Chondrocyte (in vitro differentiated cells): ENCODE results near the gene EHBP1. TPM values are rescaled to one million over a fixed set of nuclear protein-coding genes. Genes with fewer than 3 reads are reported as not detected.

Source experiments
- DNase-seq: peaks from one replicate; pipeline ENCODE4 v3.0.0; 2021; ENCODE audit warnings: mixed read lengths, low spot score
- H3K27ac Mint-ChIP-seq: one replicate; pipeline ENCODE4 v1.8.0; 2021; ENCODE audit warnings: mild to moderate bottlenecking, moderate library complexity, mixed read lengths; ENCODE audit not compliant: unreplicated experiment
- H3K27me3 Mint-ChIP-seq: 2 replicates; pipeline ENCODE4 v1.8.0; 2021; ENCODE audit warnings: low read depth, mixed read lengths
- H3K36me3 Mint-ChIP-seq: 2 replicates; pipeline ENCODE4 v1.8.0; 2021; ENCODE audit warnings: low read depth, mixed read lengths
- H3K4me1 Mint-ChIP-seq: 2 replicates; pipeline ENCODE4 v1.8.0; 2021; ENCODE audit warnings: low read depth, mild to moderate bottlenecking, mixed read lengths
- H3K4me3 Mint-ChIP-seq: one replicate; pipeline ENCODE4 v1.8.0; 2021; ENCODE audit warnings: mild to moderate bottlenecking, moderate library complexity, mixed read lengths; ENCODE audit not compliant: unreplicated experiment
- H3K9me3 Mint-ChIP-seq: 2 replicates; pipeline ENCODE4 v1.8.0; 2021; ENCODE audit warnings: low read depth, mixed read lengths
- CTCF ChIP-seq: fragments of 200-600 bp; sonication (generic); IDR thresholded peaks from 2 replicates; pipeline ENCODE4 v1.5.0; 2021; ENCODE audit warnings: antibody characterized with exemption, mild to moderate bottlenecking, moderate library complexity
- total RNA-seq: library from RNA; stranded (reverse); gene quantifications from 3 replicates; pipeline ENCODE4 v1.2.1, GENCODE V29; 2021

Gene EHBP1
- total RNA-seq, 1 donor from 2014 or later: 48.6 TPM

- no peak for DNase-seq
- no peaks in the 10 kb centered on the region for H3K4me1 Mint-ChIP-seq
- H3K4me3 Mint-ChIP-seq: no peak overlapping the region
- H3K27me3 Mint-ChIP-seq: no peaks in the 10 kb centered on the region
- no peak overlapping the region for H3K27ac Mint-ChIP-seq
- no peaks in the 10 kb centered on the region for H3K9me3 Mint-ChIP-seq
- no peaks in the 10 kb centered on the region for H3K36me3 Mint-ChIP-seq
- no peak for TF ChIP-seq CTCF
Observed at GRCh38 chr2:63034526-63034925, 329.0 kb downstream of the EHBP1 start.

GRCh38 chr2:63035169-63035568 lies 329.7 kb downstream of the EHBP1 start:
- no peak for TF ChIP-seq CTCF
- Mint-ChIP-seq H3K9me3 (no peaks in the 10 kb centered on the region), H3K36me3 (no peaks in the 10 kb centered on the region), H3K27ac (no peak overlapping the region), H3K4me1 (no peaks in the 10 kb centered on the region), H3K27me3 (no peaks in the 10 kb centered on the region), H3K4me3 (no peak overlapping the region)
- no peak for DNase-seq

GRCh38 chr2:63035660-63036059 lies 330.1 kb downstream of the EHBP1 start:
- H3K36me3 Mint-ChIP-seq: no peaks in the 10 kb centered on the region
- TF ChIP-seq CTCF: no peak
- no peaks in the 10 kb centered on the region for H3K9me3 Mint-ChIP-seq
- H3K4me3 Mint-ChIP-seq: no peak overlapping the region
- no peaks in the 10 kb centered on the region for H3K27me3 Mint-ChIP-seq
- no peak overlapping the region for H3K27ac Mint-ChIP-seq
- no peak for DNase-seq
- H3K4me1 Mint-ChIP-seq: no peaks in the 10 kb centered on the region

DNA sequence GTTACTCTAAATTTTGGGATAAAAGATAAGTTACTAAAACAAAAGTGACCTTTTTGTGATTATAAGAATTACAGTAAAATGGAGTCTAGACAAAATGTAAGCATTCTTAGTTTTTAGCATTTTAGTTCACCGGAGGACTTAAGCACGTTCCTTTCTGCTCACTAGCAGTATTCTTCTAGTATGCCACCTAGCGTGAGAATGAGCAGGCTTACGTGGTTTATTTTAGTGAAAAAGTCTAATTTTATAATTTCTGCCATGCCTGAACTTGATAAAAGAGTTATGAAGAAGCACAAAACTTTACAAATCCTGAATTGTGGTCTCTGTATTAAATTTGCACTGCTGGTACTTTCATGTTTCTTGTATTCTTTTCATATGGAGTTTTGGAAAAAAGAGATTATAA lies 332.5 kb downstream of the EHBP1 start:
- H3K27ac Mint-ChIP-seq: no peak overlapping the region
- no peaks in the 10 kb centered on the region for H3K27me3 Mint-ChIP-seq
- TF ChIP-seq CTCF: no peak
- H3K4me1 Mint-ChIP-seq: no peaks in the 10 kb centered on the region
- peaks cover 2% of the 10 kb centered on the region for H3K36me3 Mint-ChIP-seq
- no peak for DNase-seq
- no peaks in the 10 kb centered on the region for H3K9me3 Mint-ChIP-seq
- no peak overlapping the region for H3K4me3 Mint-ChIP-seq

- no peaks in the 10 kb centered on the region for H3K9me3 Mint-ChIP-seq
- peaks cover 9% of the 10 kb centered on the region for H3K36me3 Mint-ChIP-seq
- DNase-seq: no peak
- TF ChIP-seq CTCF: no peak
- H3K4me1 Mint-ChIP-seq: no peaks in the 10 kb centered on the region
- no peak overlapping the region for H3K4me3 Mint-ChIP-seq
- H3K27ac Mint-ChIP-seq: no peak overlapping the region
- peaks cover 13% of the 10 kb centered on the region for H3K27me3 Mint-ChIP-seq
Observed at GRCh38 chr2:63040586-63040985, 335.1 kb downstream of the EHBP1 start.
